Activated T-cell treated with anti-CD3 and anti-CD28 coated beads, Interleukin-2, amount 50 U/mL, for 24 hours (primary cell): ENCODE measurements around the gene ACAD8.
"Not testable (repeated sequence)": the region's sequence is repeated elsewhere in the genome, so short reads cannot be mapped to it uniquely, and the experiment has no call there.

ENCODE experiments used
- DNase-seq: peaks from one replicate; pipeline ENCODE4 v3.0.0-alpha.2; 2020
- H3K27ac Mint-ChIP-seq: 2 replicates; pipeline ENCODE4 v1.8.0; 2020; ENCODE audit warnings: mild to moderate bottlenecking, mixed read lengths
- H3K27me3 Mint-ChIP-seq: 2 replicates; pipeline ENCODE4 v1.8.0; 2020; ENCODE audit warnings: mixed read lengths
- H3K36me3 Mint-ChIP-seq: 2 replicates; pipeline ENCODE4 v1.8.0; 2020; ENCODE audit warnings: low read depth, mixed read lengths
- H3K4me1 Mint-ChIP-seq: 2 replicates; pipeline ENCODE4 v1.8.0; 2020; ENCODE audit warnings: low read depth, mixed read lengths
- H3K4me3 Mint-ChIP-seq: 2 replicates; pipeline ENCODE4 v1.8.0; 2020; ENCODE audit warnings: mild to moderate bottlenecking, moderate library complexity, mixed read lengths
- H3K9me3 Mint-ChIP-seq: 2 replicates; pipeline ENCODE4 v1.8.0; 2020; ENCODE audit warnings: mixed read lengths

The ACAD8 gene

GRCh38 chr11:134270250-134270714, 16.9 kb downstream of the ACAD8 start:
- no peak for DNase-seq
- Mint-ChIP-seq H3K27ac (no peak overlapping the region), H3K4me1 (peaks cover 47% of the 10 kb centered on the region), H3K27me3 (no peaks in the 10 kb centered on the region), H3K36me3 (peaks cover 11% of the 10 kb centered on the region), H3K4me3 (no peak overlapping the region), H3K9me3 (no peaks in the 10 kb centered on the region)

DNA sequence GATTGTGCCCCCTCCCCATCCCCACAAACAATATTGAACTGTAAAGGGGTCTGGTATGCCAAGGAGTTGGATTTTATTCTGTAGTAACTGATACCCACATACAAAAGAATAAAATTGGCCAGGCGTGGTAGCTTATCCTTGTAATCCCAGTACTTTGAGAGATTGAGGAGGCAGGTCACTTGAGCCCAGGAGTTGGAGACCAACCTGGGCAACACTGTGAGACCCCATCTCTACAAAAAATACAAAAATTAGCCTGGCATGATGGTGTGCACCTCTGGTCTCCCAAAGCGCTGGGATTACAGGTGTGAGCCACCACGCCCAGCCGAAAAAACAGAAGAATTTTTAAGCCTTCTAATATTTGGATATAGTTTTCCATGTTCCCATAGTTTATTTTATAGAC, 18.6 kb downstream of the ACAD8 start:
- no peak for DNase-seq
- no peak overlapping the region for H3K27ac Mint-ChIP-seq
- peaks cover 18% of the 10 kb centered on the region for H3K36me3 Mint-ChIP-seq
- no peaks in the 10 kb centered on the region for H3K27me3 Mint-ChIP-seq
- H3K4me1 Mint-ChIP-seq = peaks cover 56% of the 10 kb centered on the region
- no peaks in the 10 kb centered on the region for H3K9me3 Mint-ChIP-seq
- no peak overlapping the region for H3K4me3 Mint-ChIP-seq

DNA sequence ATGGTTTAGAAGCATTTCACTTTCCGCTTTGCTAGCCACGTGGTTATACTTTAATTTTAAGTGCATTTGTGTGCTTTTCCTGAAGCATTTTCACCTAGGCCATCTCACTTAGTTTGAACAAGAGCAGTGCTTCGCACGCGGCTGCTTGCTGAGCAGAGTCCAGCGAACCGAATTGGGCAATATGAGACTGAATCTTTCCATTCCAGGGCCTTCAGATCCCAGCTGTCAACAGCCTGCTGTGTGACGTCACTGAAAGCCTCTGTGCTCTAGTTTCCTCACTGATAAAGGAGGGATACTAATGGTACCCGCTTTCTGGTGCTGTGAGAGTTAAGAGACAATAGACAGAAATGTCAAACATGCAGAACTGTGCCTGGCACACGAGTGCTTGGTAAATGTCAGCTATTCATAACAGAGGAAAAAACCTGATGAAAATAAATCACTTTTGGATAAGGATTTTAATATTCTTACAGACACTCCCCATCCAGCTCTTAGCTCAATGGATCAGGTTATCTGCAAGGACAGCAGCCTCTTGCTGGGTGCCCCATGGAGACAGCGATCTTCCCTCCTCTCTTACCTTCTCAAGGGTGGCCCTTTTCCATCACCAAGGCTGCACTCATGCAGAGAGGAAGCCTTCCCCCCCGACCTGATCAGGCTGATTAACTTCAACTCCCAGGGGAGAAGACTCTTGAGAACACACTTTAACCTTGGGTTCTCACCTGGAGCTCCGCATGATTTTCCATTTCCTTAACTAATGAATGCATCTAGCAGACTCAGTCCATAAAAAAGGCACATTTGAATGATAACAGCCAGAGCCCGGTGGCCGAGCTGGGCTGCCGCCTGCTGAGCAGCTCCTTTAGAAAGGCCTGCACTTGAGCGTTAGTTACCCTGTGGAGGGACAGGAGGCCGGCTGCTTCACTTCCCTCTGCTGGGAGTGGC, 19.3 kb downstream of the ACAD8 start:
- no peak for DNase-seq
- Mint-ChIP-seq H3K9me3 (no peaks in the 10 kb centered on the region), H3K36me3 (peaks cover 18% of the 10 kb centered on the region), H3K27me3 (peaks cover 6% of the 10 kb centered on the region), H3K27ac (no peak overlapping the region), H3K4me3 (no peak overlapping the region), H3K4me1 (peaks cover 59% of the 10 kb centered on the region)

DNA sequence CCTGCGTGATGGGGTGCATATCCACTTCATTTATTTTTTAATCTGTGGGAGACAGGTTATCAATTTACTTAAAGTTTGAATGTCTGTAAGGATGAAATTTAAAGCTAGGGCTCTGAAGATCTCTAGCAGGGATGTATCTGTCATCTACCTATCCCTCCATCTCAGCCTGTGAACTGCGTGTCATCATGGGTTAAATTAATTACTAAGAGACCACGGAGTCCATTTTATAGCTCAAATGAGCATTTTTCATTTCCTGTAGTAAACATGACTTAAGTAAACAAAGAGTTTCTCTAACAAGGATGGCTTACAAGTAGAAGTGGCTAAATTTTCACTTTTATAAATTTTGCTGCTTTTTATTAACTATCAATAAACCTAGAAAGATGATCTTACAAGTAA, 19.9 kb downstream of the ACAD8 start:
- H3K4me3 Mint-ChIP-seq = peak overlapping the region; percentile 87
- DNase-seq = no peak
- H3K27ac Mint-ChIP-seq = no peak overlapping the region
- H3K4me1 Mint-ChIP-seq = peaks cover 59% of the 10 kb centered on the region
- H3K9me3 Mint-ChIP-seq = no peaks in the 10 kb centered on the region
- H3K27me3 Mint-ChIP-seq = peaks cover 9% of the 10 kb centered on the region
- peaks cover 18% of the 10 kb centered on the region for H3K36me3 Mint-ChIP-seq

- peak overlapping the region; percentile 92 for H3K27ac Mint-ChIP-seq
- peak overlapping the region; percentile 87 for H3K4me3 Mint-ChIP-seq
- no peaks in the 10 kb centered on the region for H3K9me3 Mint-ChIP-seq
- H3K4me1 Mint-ChIP-seq = peaks cover 53% of the 10 kb centered on the region
- peaks cover 12% of the 10 kb centered on the region for H3K27me3 Mint-ChIP-seq
- H3K36me3 Mint-ChIP-seq = peaks cover 18% of the 10 kb centered on the region
- DNase-seq = no peak
Measured at GRCh38 chr11:134275188-134275533, 21.8 kb downstream of the ACAD8 start.

- peaks cover 18% of the 10 kb centered on the region for H3K36me3 Mint-ChIP-seq
- peaks cover 12% of the 10 kb centered on the region for H3K27me3 Mint-ChIP-seq
- H3K9me3 Mint-ChIP-seq = no peaks in the 10 kb centered on the region
- H3K27ac Mint-ChIP-seq = peak within 1 kb of the TSS; percentile 92
- H3K4me1 Mint-ChIP-seq = peaks cover 47% of the 10 kb centered on the region
- DNase-seq = peak; percentile 87
- H3K4me3 Mint-ChIP-seq = peak within 1 kb of the TSS; percentile 87
Measured at GRCh38 chr11:134275534-134276395, 22.4 kb downstream of the ACAD8 start, which contains the start of gene GLB1L3. Gene GLB1L3 (plus strand): TSS chr11:134276379. CDS start chr11:134276741, 362 bp downstream.

- peaks cover 18% of the 10 kb centered on the region for H3K36me3 Mint-ChIP-seq
- peaks cover 12% of the 10 kb centered on the region for H3K27me3 Mint-ChIP-seq
- H3K9me3 Mint-ChIP-seq = no peaks in the 10 kb centered on the region
- H3K4me1 Mint-ChIP-seq = peaks cover 41% of the 10 kb centered on the region
- DNase-seq = peak; percentile 50
- peak overlapping the region; percentile 87 for H3K4me3 Mint-ChIP-seq
- peak overlapping the region; percentile 92 for H3K27ac Mint-ChIP-seq
Measured at GRCh38 chr11:134276396-134277182, 23.2 kb downstream of the ACAD8 start.

DNA sequence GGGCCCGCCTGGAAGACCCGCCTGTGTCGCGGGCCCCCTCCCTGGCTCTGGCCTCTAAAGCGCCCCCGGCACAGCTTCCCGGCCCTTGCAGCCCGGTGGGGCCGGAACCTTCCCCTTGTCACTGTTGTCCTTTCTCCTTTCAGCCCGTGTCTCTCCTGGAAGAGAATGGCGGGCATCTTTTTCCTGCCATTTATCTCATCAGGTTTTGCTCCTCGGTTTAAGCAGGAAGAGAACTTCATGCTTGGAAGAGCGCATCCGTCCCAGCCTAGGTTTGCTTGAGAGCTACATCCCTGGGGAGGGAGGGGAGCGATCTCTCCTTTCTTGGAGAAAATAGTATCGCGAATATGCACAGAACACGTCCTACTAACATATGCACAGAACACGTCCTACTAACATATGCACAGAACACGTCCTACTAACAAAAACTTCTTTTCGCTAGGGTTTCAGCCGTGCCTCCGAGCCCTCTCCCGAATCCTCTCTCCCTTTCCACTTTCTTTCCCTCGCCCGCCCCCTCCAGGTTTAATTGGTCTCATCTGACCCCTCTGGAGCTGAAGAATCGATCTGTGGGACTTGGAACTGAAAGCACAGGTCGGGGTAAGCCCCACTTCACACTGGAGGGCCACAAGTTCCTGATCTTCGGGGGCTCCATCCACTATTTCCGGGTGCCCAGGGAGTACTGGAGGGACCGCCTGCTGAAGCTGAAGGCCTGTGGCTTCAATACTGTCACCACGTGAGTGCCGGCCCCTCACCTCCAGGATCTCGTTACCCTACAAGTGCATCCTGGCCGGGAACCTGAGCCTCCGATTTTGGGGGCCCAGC, 24.0 kb downstream of the ACAD8 start:
- peak overlapping the region; percentile 55 for H3K27ac Mint-ChIP-seq
- H3K9me3 Mint-ChIP-seq = no peaks in the 10 kb centered on the region
- H3K36me3 Mint-ChIP-seq = peaks cover 17% of the 10 kb centered on the region
- H3K4me1 Mint-ChIP-seq = peaks cover 39% of the 10 kb centered on the region
- DNase-seq = no peak
- peaks cover 13% of the 10 kb centered on the region for H3K27me3 Mint-ChIP-seq
- H3K4me3 Mint-ChIP-seq = peak overlapping the region; percentile 76

DNA sequence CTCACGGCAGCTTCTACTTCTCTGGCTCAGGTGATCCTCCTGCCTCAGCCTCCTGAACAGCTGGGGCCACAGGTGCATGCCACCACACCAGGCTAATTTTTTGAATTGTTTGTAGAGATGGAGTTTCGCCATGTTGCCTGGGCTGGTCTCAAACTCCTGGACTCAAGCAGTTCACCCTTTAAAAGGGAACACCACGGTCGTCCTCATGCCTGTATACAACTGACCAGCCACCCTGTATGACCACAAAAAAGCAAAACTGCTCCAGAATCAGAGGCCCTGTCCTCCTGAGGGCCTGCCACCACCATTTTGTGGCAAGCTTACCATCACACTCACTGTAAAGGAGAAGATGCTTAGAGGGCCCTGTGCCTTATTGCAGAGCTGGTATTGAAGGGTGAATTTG, 25.0 kb downstream of the ACAD8 start:
- H3K27ac Mint-ChIP-seq = no peak overlapping the region
- H3K27me3 Mint-ChIP-seq = peaks cover 15% of the 10 kb centered on the region
- DNase-seq = no peak
- no peaks in the 10 kb centered on the region for H3K9me3 Mint-ChIP-seq
- peaks cover 10% of the 10 kb centered on the region for H3K36me3 Mint-ChIP-seq
- H3K4me3 Mint-ChIP-seq = no peak overlapping the region
- H3K4me1 Mint-ChIP-seq = peaks cover 30% of the 10 kb centered on the region

- DNase-seq, H3K4me3 Mint-ChIP-seq, H3K27ac Mint-ChIP-seq, H3K9me3 Mint-ChIP-seq, H3K4me1 Mint-ChIP-seq, H3K36me3 Mint-ChIP-seq: not testable (repeated sequence)
- H3K27me3 Mint-ChIP-seq = peaks cover 15% of the 10 kb centered on the region
Measured at GRCh38 chr11:134281635-134282034, 28.3 kb downstream of the ACAD8 start.

DNA sequence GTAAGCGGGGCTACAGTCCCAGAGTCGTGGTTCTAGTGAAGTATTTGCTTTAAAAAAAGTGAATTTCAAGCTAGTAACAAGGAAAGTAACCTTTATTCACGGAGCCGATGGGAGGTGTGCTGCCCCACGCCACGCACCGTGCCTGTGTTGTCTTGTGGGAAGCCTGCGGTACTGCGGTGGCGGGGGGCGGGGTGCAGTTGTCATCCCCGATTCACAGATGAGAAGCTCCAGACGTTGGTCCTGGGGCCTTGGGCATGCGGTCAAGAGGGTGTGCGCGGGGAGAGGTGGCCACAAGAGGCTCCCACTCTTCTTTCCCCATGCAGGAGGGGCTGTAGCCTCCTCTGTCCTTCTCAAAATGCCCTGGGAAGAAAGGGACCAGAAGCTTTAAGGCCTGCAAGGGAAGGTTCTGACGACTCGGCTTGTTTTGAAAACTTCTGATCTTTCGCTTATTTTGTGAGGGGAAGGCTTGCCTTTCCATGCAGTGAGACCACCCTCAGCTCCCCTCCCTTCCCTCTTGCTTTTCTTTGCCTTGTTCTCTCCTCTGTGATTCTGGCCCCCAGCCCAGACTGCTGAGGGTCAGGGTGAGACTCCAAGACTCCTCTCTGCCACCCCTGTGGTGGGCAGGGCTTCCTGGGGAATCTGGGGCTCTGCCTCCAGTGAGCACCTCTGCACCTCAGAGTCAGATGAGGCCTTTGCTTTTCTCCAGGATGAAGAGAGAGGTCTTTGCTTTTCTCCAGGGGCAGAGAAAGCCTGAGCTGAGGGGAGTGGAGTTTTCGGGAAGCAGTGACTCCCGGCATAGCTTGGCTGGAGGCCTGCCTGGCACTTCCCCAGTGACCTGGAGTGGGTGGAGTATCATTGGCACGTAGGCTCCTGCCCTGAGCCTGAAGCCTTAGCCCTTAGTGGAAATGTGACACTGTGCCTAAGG, 29.0 kb downstream of the ACAD8 start:
- H3K27me3 Mint-ChIP-seq = peaks cover 11% of the 10 kb centered on the region
- peaks cover 7% of the 10 kb centered on the region for H3K36me3 Mint-ChIP-seq
- H3K4me1 Mint-ChIP-seq = peaks cover under 1% of the 10 kb centered on the region

DNA sequence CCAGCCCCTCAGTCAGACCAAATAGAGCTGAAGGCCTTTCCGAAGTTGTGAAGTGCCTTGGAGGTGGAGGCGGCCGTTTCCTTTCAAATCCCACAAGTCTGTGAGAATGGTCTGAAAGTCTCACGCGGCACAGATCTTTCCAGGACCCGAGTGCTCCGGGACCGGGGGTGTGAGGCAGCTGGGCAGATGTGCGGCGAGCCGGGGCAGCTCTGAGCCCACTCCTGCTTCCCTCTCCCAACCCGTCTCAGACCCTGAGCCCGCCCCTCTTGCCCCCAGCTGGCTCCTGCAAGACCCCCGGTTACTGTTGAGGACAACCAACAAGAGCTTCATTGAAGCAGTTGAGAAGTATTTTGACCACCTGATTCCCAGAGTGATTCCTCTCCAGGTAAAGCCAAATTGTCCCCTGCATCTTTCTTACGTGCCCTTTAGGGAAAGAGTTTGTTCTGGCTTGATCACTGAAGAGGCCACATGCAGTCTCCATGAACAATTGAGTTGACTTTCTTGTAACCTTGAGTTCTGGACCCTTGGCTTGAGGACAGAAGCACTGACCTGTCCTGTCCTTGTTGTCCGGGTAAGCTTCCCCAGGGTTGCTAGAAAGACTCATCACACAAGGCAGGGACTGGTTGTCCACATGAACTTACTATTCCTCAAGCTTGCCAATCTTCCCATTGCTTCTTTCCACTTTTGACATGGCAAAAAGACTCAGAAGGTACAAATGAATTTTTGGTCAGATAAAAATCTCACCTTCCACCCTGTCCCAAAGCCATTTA, 30.3 kb downstream of the ACAD8 start:
- no peaks in the 10 kb centered on the region for H3K4me1 Mint-ChIP-seq
- no peak overlapping the region for H3K4me3 Mint-ChIP-seq
- no peak overlapping the region for H3K27ac Mint-ChIP-seq
- no peaks in the 10 kb centered on the region for H3K9me3 Mint-ChIP-seq
- DNase-seq = no peak
- peaks cover 7% of the 10 kb centered on the region for H3K36me3 Mint-ChIP-seq
- H3K27me3 Mint-ChIP-seq = peaks cover 4% of the 10 kb centered on the region

More for the DNA sequence above, 29.0 kb downstream of the ACAD8 start:
- no peak for DNase-seq
- no peaks in the 10 kb centered on the region for H3K9me3 Mint-ChIP-seq
- no peak overlapping the region for H3K27ac Mint-ChIP-seq
- no peak overlapping the region for H3K4me3 Mint-ChIP-seq
